Stimulated activated CD8-positive, alpha-beta memory T cell treated with anti-CD3 and anti-CD28 coated beads, Interleukin-4, amount 100 ng/mL, for 1 hour (primary cell): ENCODE measurements around the gene CTNNA2.

Experiments used
- DNase-seq, 2 donors: peaks; one replicate each; pipeline ENCODE4 v3.0.0-alpha.2; 2020; ENCODE audit warnings: low read depth in 2 of 2, low spot score in 1 of 2

The CTNNA2 gene

GRCh38 chr2:79916285-79916684 lies 403.4 kb downstream of the CTNNA2 start:
- DNase-seq = no peak

GRCh38 chr2:79920512-79921076 lies 407.7 kb downstream of the CTNNA2 start:
- DNase-seq = no peak

- no peak for DNase-seq
These were observed 416.8 kb downstream of the CTNNA2 start for GRCh38 chr2:79929624-79930023.

- DNase-seq = no peak
These were observed 422.3 kb downstream of the CTNNA2 start for GRCh38 chr2:79935046-79935732.

GRCh38 chr2:79935771-79936657 lies 423.2 kb downstream of the CTNNA2 start:
- DNase-seq = no peak

GRCh38 chr2:79936715-79937114 lies 423.9 kb downstream of the CTNNA2 start:
- no peak for DNase-seq

- no peak for DNase-seq
These were observed 425.8 kb downstream of the CTNNA2 start for GRCh38 chr2:79938648-79939047.

- DNase-seq = no peak
These were observed 427.5 kb downstream of the CTNNA2 start for GRCh38 chr2:79940364-79940763.

GRCh38 chr2:79941179-79941578 lies 428.3 kb downstream of the CTNNA2 start:
- no peak for DNase-seq

- no peak for DNase-seq
These were observed 431.4 kb downstream of the CTNNA2 start for GRCh38 chr2:79944205-79944604.

- DNase-seq = no peak
These were observed 433.0 kb downstream of the CTNNA2 start for GRCh38 chr2:79945653-79946445.

GRCh38 chr2:79947751-79948150 lies 434.9 kb downstream of the CTNNA2 start:
- DNase-seq = no peak

GRCh38 chr2:79950526-79950925 lies 437.7 kb downstream of the CTNNA2 start:
- no peak for DNase-seq

GRCh38 chr2:79952616-79953015 lies 439.8 kb downstream of the CTNNA2 start:
- no peak for DNase-seq

- no peak for DNase-seq
These were observed 447.2 kb downstream of the CTNNA2 start for GRCh38 chr2:79960035-79960434.

- DNase-seq = no peak
These were observed 447.7 kb downstream of the CTNNA2 start for GRCh38 chr2:79960519-79960918.

- DNase-seq = no peak
These were observed 452.1 kb downstream of the CTNNA2 start for GRCh38 chr2:79964966-79965365.

- DNase-seq = no peak
These were observed 453.5 kb downstream of the CTNNA2 start for GRCh38 chr2:79966369-79966768.

GRCh38 chr2:79966882-79967281 lies 454.0 kb downstream of the CTNNA2 start:
- no peak for DNase-seq

- DNase-seq = no peak
These were observed 459.0 kb downstream of the CTNNA2 start for GRCh38 chr2:79971807-79972206.

- no peak for DNase-seq
These were observed 459.8 kb downstream of the CTNNA2 start for GRCh38 chr2:79972661-79973060.
